Natural killer cell (primary cell): ENCODE results near the gene MCM10. TPM values are rescaled to one million over a fixed set of nuclear protein-coding genes. Genes with fewer than 3 reads are reported as not detected.

Source experiments
- ATAC-seq, 3 donors: fragments of 150-1000 bp in 2 of 3; fragments of 200-7000 bp in 1 of 3; cut with Tn5 transposase; 1 replicate in 1 of 3; 2 replicates in 2 of 3; pipeline ENCODE4 v1.10.0; 2021; ENCODE audit warnings: mild to moderate bottlenecking in 2 of 3, moderate library complexity in 2 of 3
- DNase-seq, 2 donors: peaks; one replicate each; pipeline versions ENCODE4 v3.0.0 to v3.0.0-alpha.2; 2013 to 2021; ENCODE audit warnings: mixed read lengths in 1 of 2
- H3K27ac ChIP-seq: one replicate; pipeline ENCODE4 v1.5.1; 2013; ENCODE audit warnings: mild to moderate bottlenecking, low read length
- H3K27me3 ChIP-seq: one replicate; pipeline ENCODE4 v1.6.1; 2013; ENCODE audit warnings: low read length; ENCODE audit not compliant: control insufficient read depth, insufficient read depth
- H3K36me3 ChIP-seq: one replicate; pipeline ENCODE4 v1.6.1; 2013; ENCODE audit warnings: low read length; ENCODE audit not compliant: control insufficient read depth, insufficient read depth
- H3K4me1 ChIP-seq: one replicate; pipeline ENCODE4 v1.6.1; 2013; ENCODE audit warnings: low read length; ENCODE audit not compliant: control insufficient read depth, insufficient read depth
- H3K4me3 ChIP-seq: one replicate; pipeline ENCODE4 v1.5.1; 2013; ENCODE audit warnings: low read length
- H3K9me3 ChIP-seq: one replicate; pipeline ENCODE4 v1.6.1; 2013; ENCODE audit warnings: low read length; ENCODE audit not compliant: control insufficient read depth, insufficient read depth
- H3K27ac Mint-ChIP-seq, 2 donors: one replicate each; pipeline ENCODE4 v1.8.0; 2022; ENCODE audit warnings: mild to moderate bottlenecking in 2 of 2, mixed read lengths in 2 of 2, moderate library complexity in 1 of 2
- H3K27me3 Mint-ChIP-seq, 2 donors: one replicate each; pipeline ENCODE4 v1.8.0; 2022; ENCODE audit warnings: low read depth in 2 of 2, mixed read lengths in 2 of 2
- H3K36me3 Mint-ChIP-seq: one replicate; pipeline ENCODE4 v1.8.0; 2022; ENCODE audit warnings: mixed read lengths
- H3K4me1 Mint-ChIP-seq, 2 donors: one replicate each; pipeline ENCODE4 v1.8.0; 2022; ENCODE audit warnings: mixed read lengths in 2 of 2
- H3K4me3 Mint-ChIP-seq: one replicate; pipeline ENCODE4 v1.8.0; 2022; ENCODE audit warnings: mild to moderate bottlenecking, moderate library complexity, mixed read lengths
- H3K9me3 Mint-ChIP-seq, 2 donors: one replicate each; pipeline ENCODE4 v1.8.0; 2022; ENCODE audit warnings: mixed read lengths in 2 of 2
- WGBS: methylation state at CpG from one replicate; pipeline ENCODE4 v1.1.7; 2013; ENCODE audit warnings: missing lambda C conversion rate; ENCODE audit not compliant: insufficient coverage; 5-methylcytosine and 5-hydroxymethylcytosine counted together
- intact Hi-C: fragments of 100-400 bp; cut with micrococcal nuclease; formaldehyde crosslinking; loops from one replicate; pipeline ENCODE4 v1.14.2; 2022
- total RNA-seq, 4 donors: library from RNA; stranded (reverse); fragments of 120-200 nt in 1 of 4; gene quantifications; one replicate each; pipeline versions ENCODE4 v1.2.3 to v1.2.4, GENCODE V29; 2013 to 2022
- TF ChIP-seq, protein P1 (sequence below): fragments of 200-600 bp; IDR thresholded peaks from one replicate; pipeline ENCODE4 v1.8.0; 2022; ENCODE audit warnings: antibody characterized with exemption

MCM10 gene
- total RNA-seq, 3 donors from 2014 or later (not counting 1 experiment from before 2014, with no cell fraction given), result 0.73 to 2.9 (median 1.3) TPM

DNA sequence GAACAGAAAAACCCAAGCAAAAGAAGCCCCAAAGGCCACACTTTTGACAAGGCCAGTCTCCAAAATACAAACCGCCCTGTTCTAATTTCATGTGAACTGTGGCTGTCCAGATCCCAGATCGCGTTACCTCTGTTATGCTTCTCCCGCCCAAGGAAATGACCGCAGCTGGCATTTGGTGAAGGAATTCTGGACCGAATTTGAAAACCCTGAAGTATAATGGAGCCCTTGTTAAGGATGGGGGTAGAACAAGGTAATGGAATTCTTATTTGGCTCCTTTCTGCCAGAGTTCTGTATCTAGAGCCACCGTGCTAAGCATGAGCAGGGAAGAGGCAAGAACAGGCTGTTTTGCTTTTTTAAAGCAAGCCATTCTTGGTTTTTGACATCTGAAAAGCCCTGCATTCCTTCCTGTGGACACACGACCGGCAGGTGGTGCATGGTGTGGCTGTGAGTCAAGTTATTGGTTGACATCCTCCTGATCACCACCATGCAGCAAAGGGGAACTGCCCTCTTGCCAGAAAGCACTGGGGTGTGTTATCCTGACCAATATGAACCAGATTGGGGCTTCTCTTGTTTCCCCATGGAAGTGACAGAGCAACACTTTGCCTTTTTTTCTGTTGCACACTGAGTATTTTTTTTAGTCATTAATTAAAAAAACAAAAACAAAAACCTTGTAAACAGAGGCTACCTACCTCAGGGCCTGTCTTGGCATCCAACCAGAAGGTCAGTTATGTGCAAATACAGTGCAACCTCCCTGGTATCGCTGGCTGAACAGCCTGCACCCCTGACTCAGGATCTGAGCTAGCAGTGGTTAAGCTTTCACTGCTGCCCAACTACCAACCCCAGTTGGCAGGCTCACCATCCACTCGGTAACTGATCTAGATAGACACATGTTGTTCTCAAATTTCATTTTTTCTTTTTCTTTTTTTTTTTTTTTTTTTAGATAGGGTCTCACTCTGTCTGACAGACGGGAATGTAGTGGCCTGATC is 58.6 kb downstream of the MCM10 start:
- H3K36me3 Mint-ChIP-seq, result no peaks in the 10 kb centered on the region
- H3K4me1 Mint-ChIP-seq, result peaks cover 0 to 7% of the 10 kb centered on the region in 2 donors
- Histone ChIP-seq H3K36me3 (no peaks in the 10 kb centered on the region), H3K4me1 (no peaks in the 10 kb centered on the region), H3K9me3 (no peaks in the 10 kb centered on the region), H3K27ac (no peak overlapping the region), H3K4me3 (no peak overlapping the region), H3K27me3 (no peaks in the 10 kb centered on the region)
- ATAC-seq, result no peak
- no peaks in the 10 kb centered on the region for H3K9me3 Mint-ChIP-seq
- no peak overlapping the region for H3K27ac Mint-ChIP-seq
- DNase-seq, result no peak
- 82% methylated on average over 12 of the region's 12 CpGs for WGBS
- TF ChIP-seq, protein P1, sequence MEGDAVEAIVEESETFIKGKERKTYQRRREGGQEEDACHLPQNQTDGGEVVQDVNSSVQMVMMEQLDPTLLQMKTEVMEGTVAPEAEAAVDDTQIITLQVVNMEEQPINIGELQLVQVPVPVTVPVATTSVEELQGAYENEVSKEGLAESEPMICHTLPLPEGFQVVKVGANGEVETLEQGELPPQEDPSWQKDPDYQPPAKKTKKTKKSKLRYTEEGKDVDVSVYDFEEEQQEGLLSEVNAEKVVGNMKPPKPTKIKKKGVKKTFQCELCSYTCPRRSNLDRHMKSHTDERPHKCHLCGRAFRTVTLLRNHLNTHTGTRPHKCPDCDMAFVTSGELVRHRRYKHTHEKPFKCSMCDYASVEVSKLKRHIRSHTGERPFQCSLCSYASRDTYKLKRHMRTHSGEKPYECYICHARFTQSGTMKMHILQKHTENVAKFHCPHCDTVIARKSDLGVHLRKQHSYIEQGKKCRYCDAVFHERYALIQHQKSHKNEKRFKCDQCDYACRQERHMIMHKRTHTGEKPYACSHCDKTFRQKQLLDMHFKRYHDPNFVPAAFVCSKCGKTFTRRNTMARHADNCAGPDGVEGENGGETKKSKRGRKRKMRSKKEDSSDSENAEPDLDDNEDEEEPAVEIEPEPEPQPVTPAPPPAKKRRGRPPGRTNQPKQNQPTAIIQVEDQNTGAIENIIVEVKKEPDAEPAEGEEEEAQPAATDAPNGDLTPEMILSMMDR, result no peak
- no peaks in the 10 kb centered on the region for H3K27me3 Mint-ChIP-seq
- intact Hi-C loops, result no loop called here
- H3K4me3 Mint-ChIP-seq, result no peak overlapping the region

DNA sequence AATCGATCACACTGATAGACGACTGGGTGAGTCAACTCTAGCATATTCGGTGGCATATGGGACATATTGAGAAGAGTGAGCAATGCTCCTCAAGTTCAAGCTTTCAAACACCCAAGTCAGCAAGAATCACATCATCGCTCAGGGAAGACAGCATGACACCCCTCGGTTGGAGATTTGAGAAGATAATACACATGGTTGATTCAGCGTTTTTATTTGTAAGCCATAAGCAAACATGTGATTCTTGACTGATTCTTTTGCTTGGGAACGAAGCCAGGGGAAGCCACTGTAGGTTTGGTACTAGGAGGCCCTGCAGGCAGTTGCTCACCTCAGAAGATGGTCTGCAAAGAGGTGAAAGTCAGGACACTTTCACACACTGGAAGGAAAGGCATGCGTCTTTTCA is 60.2 kb downstream of the MCM10 start:
- H3K9me3 ChIP-seq, result no peaks in the 10 kb centered on the region
- H3K4me1 ChIP-seq, result no peaks in the 10 kb centered on the region
- Mint-ChIP-seq H3K27me3 (no peaks in the 10 kb centered on the region), H3K4me3 (no peak overlapping the region), H3K4me1 (peaks cover 0 to 7% of the 10 kb centered on the region in 2 donors), H3K9me3 (no peaks in the 10 kb centered on the region), H3K27ac (no peak overlapping the region), H3K36me3 (no peaks in the 10 kb centered on the region)
- H3K4me3 ChIP-seq, result no peak overlapping the region
- WGBS, result 92% methylated on average over 8 of the region's 8 CpGs
- DNase-seq (no peak), ATAC-seq (no peak)
- intact Hi-C loops, result no loop called here
- H3K27me3 ChIP-seq, result no peaks in the 10 kb centered on the region
- TF ChIP-seq, protein P1, result no peak
- H3K36me3 ChIP-seq, result no peaks in the 10 kb centered on the region
- H3K27ac ChIP-seq, result no peak overlapping the region

DNA sequence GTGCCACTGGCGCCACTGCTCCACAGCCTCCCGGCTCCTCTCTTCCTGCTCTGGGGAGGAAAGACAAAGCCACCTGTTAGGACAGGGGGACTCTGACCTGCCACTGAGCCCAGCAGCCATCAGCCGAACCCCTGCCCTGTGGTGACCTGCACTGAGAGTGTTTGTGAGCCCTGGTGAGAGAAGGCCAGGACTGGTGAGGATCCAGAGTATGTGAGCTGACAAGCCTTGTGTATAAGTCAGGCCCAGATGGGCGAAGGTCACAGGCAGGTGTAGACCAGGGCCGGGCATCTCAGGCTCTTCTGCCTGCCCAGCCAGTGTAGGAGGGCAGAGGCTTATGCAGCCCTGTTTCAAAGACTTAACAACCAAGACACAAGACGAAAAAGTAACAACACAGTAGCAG is 60.8 kb downstream of the MCM10 start:
- intact Hi-C loops, result no loop called here
- TF ChIP-seq, protein P1, result no peak
- H3K36me3 ChIP-seq, result no peaks in the 10 kb centered on the region
- WGBS, result 87% methylated on average over 6 of the region's 6 CpGs
- Mint-ChIP-seq H3K36me3 (no peaks in the 10 kb centered on the region), H3K27ac (no peak overlapping the region), H3K4me3 (no peak overlapping the region), H3K9me3 (no peaks in the 10 kb centered on the region), H3K4me1 (peaks cover 0 to 7% of the 10 kb centered on the region in 2 donors), H3K27me3 (no peaks in the 10 kb centered on the region)
- H3K27ac ChIP-seq, result no peak overlapping the region
- H3K9me3 ChIP-seq, result no peaks in the 10 kb centered on the region
- no peaks in the 10 kb centered on the region for H3K4me1 ChIP-seq
- no peak for DNase-seq
- no peaks in the 10 kb centered on the region for H3K27me3 ChIP-seq
- no peak for ATAC-seq
- H3K4me3 ChIP-seq, result no peak overlapping the region
